HL-60/S4 treated with retinoic acid at 250 ng/mL for 4 days and 3 days (cell line): ENCODE results near the gene EXOC6B.
"Not testable (repeated sequence)": the region's sequence is repeated elsewhere in the genome, so short reads cannot be mapped to it uniquely, and the experiment has no call there.

ENCODE experiments used
- in situ Hi-C: fragments of 300-500 bp; cut with MboI; formaldehyde crosslinking; loops from 2 replicates; pipeline ENCODE4 v1.7.0; 2022; ENCODE audit warnings: low sequenced_read_pairs

EXOC6B gene

GRCh38 chr2:72494392-72494791, 331.4 kb downstream of the EXOC6B start:
- in situ Hi-C loops, result no loop called here

GRCh38 chr2:72484622-72485021, 341.2 kb downstream of the EXOC6B start:
- in situ Hi-C loops, result not testable (repeated sequence)

GRCh38 chr2:72483346-72483745, 342.5 kb downstream of the EXOC6B start:
- in situ Hi-C loops, result no loop called here

- in situ Hi-C loops, result no loop called here
These were observed 350.6 kb downstream of the EXOC6B start for GRCh38 chr2:72475246-72475645.

GRCh38 chr2:72457801-72458516, 367.9 kb downstream of the EXOC6B start:
- in situ Hi-C loops, result no loop called here

GRCh38 chr2:72454189-72454588, 371.6 kb downstream of the EXOC6B start:
- in situ Hi-C loops, result no loop called here

- in situ Hi-C loops, result no loop called here
These were observed 383.6 kb downstream of the EXOC6B start for GRCh38 chr2:72442270-72442669.

- in situ Hi-C loops, result no loop called here
These were observed 385.9 kb downstream of the EXOC6B start for GRCh38 chr2:72439892-72440291.

- in situ Hi-C loops, result no loop called here
These were observed 387.5 kb downstream of the EXOC6B start for GRCh38 chr2:72438364-72438763.

- in situ Hi-C loops, result no loop called here
These were observed 394.1 kb downstream of the EXOC6B start for GRCh38 chr2:72431737-72432136.

GRCh38 chr2:72427022-72427861, 398.6 kb downstream of the EXOC6B start:
- in situ Hi-C loops, result no loop called here

- in situ Hi-C loops, result no loop called here
These were observed 399.8 kb downstream of the EXOC6B start for GRCh38 chr2:72425996-72426395.

- in situ Hi-C loops, result no loop called here
These were observed 402.1 kb downstream of the EXOC6B start for GRCh38 chr2:72423756-72424155.

GRCh38 chr2:72421771-72422379, 404.0 kb downstream of the EXOC6B start:
- in situ Hi-C loops, result not testable (repeated sequence)

GRCh38 chr2:72415781-72416475, 409.9 kb downstream of the EXOC6B start:
- in situ Hi-C loops, result no loop called here

GRCh38 chr2:72415241-72415661, 410.6 kb downstream of the EXOC6B start:
- in situ Hi-C loops, result no loop called here

GRCh38 chr2:72414137-72414760, 411.6 kb downstream of the EXOC6B start:
- in situ Hi-C loops, result no loop called here

GRCh38 chr2:72413716-72414115, 412.1 kb downstream of the EXOC6B start:
- in situ Hi-C loops, result no loop called here

GRCh38 chr2:72412214-72412613, 413.6 kb downstream of the EXOC6B start:
- in situ Hi-C loops, result no loop called here

- in situ Hi-C loops, result no loop called here
These were observed 426.0 kb downstream of the EXOC6B start for GRCh38 chr2:72399879-72400278.

- in situ Hi-C loops, result no loop called here
These were observed 430.7 kb downstream of the EXOC6B start for GRCh38 chr2:72395096-72395495.
